Small intestine (tissue), 7 donors: ENCODE results near the gene KCNE2. TPM values are rescaled to one million over a fixed set of nuclear protein-coding genes. Genes with fewer than 3 reads are reported as not detected.

Experiments used
- DNase-seq, 2 donors: peaks; one replicate each; pipeline versions ENCODE4 v3.0.0 to v3.0.0-alpha.2; 2013
- FAIRE-seq: peaks from 2 replicates; lab custom pipeline; 2012; peaks lifted over from hg19 to GRCh38; lab: Jason Lieb, UNC
- H3K27ac ChIP-seq, 3 donors: one replicate each; pipeline ENCODE4 v1.5.1; 2013; ENCODE audit warnings: low read length in 2 of 3, mild to moderate bottlenecking in 2 of 3, control low read depth in 1 of 3, inconsistent platforms in 1 of 3, low read depth in 1 of 3, moderate library complexity in 1 of 3
- H3K27me3 ChIP-seq, 3 donors: one replicate each; pipeline ENCODE4 v1.6.1; 2013; ENCODE audit warnings: low read length in 3 of 3, inconsistent platforms in 1 of 3; ENCODE audit not compliant: control insufficient read depth in 3 of 3, insufficient read depth in 3 of 3
- H3K36me3 ChIP-seq, 3 donors: one replicate each; pipeline ENCODE4 v1.6.1; 2013; ENCODE audit warnings: low read length in 3 of 3, inconsistent platforms in 1 of 3, low read depth in 1 of 3, mild to moderate bottlenecking in 1 of 3, moderate library complexity in 1 of 3; ENCODE audit not compliant: control insufficient read depth in 3 of 3, insufficient read depth in 2 of 3
- H3K4me1 ChIP-seq, 3 donors: one replicate each; pipeline ENCODE4 v1.6.1; 2013; ENCODE audit warnings: low read length in 2 of 3, inconsistent platforms in 1 of 3, low read depth in 1 of 3, mild to moderate bottlenecking in 1 of 3, moderate library complexity in 1 of 3; ENCODE audit not compliant: control insufficient read depth in 3 of 3, insufficient read depth in 2 of 3
- H3K4me3 ChIP-seq, 3 donors: one replicate each; pipeline ENCODE4 v1.5.1; 2013; ENCODE audit warnings: low read length in 3 of 3, control low read depth in 1 of 3, inconsistent platforms in 1 of 3, low read depth in 1 of 3, mild to moderate bottlenecking in 1 of 3, moderate library complexity in 1 of 3
- H3K9me3 ChIP-seq, 2 donors: one replicate each; pipeline ENCODE4 v1.6.1; 2013; ENCODE audit warnings: low read depth in 1 of 2, low read length in 1 of 2; ENCODE audit not compliant: control insufficient read depth in 2 of 2, insufficient read depth in 1 of 2
- WGBS, 3 donors: extraction: QIAGEN DNeasy Blood & Tissue Kit; methylation state at CpG; one replicate each; pipeline ENCODE4 v1.1.7; 2013; 5-methylcytosine and 5-hydroxymethylcytosine counted together
- polyA plus RNA-seq, 4 donors: library from polyadenylated mRNA; stranded (reverse) in 3 of 4; unstranded in 1 of 4; fragments of 200-250 nt in 3 of 4; fragments of 120-200 nt in 1 of 4; gene quantifications; one replicate each; pipeline versions ENCODE4 v1.2.1 to v1.2.3, GENCODE V29; 2013
- donor health status: healthy with polysubstance abuse.
- donor health status: control.
- donor health status: control.
- donor health status: Bipolar disorder and iron deficiency.
- donor health status: healthy.

Gene KCNE2
- polyA plus RNA-seq, 4 donors = 0.16 to 0.52 TPM; not detected in 2

- FAIRE-seq (no peak), DNase-seq (no peak)
- Histone ChIP-seq H3K4me3 (no peak overlapping the region), H3K27me3 (no peaks in the 10 kb centered on the region), H3K9me3 (no peaks in the 10 kb centered on the region), H3K4me1 (peaks cover 0 to 10% (median 0%) of the 10 kb centered on the region in 3 donors), H3K27ac (peak overlapping the region in 1 of 3 donors; percentile 41), H3K36me3 (no peaks in the 10 kb centered on the region)
- WGBS, 3 donors = 35 to 66% (median 52%) methylated on average over 5 of the region's 5 CpGs
These were observed 27.6 kb upstream of the KCNE2 start for GRCh38 chr21:34336245-34336644.

GRCh38 chr21:34336756-34337391 lies 26.9 kb upstream of the KCNE2 start:
- no peaks in the 10 kb centered on the region for H3K27me3 ChIP-seq
- FAIRE-seq = no peak
- H3K4me3 ChIP-seq = no peak overlapping the region
- peak overlapping the region in 1 of 3 donors; percentile 75 for H3K27ac ChIP-seq
- H3K4me1 ChIP-seq = peaks cover 0 to 10% (median 0%) of the 10 kb centered on the region in 3 donors
- no peaks in the 10 kb centered on the region for H3K36me3 ChIP-seq
- WGBS, 3 donors = 35 to 57% (median 51%) methylated on average over 13 of the region's 13 CpGs
- peak; percentile 79 to 86 for DNase-seq
- H3K9me3 ChIP-seq = no peaks in the 10 kb centered on the region

GRCh38 chr21:34337741-34338140 lies 26.1 kb upstream of the KCNE2 start:
- H3K9me3 ChIP-seq = no peaks in the 10 kb centered on the region
- H3K4me1 ChIP-seq = peaks cover 0 to 10% (median 0%) of the 10 kb centered on the region in 3 donors
- H3K36me3 ChIP-seq = no peaks in the 10 kb centered on the region
- DNase-seq (no peak), FAIRE-seq (no peak)
- no peak overlapping the region for H3K4me3 ChIP-seq
- WGBS, 3 donors = 51 to 73% (median 59%) methylated on average over 6 of the region's 6 CpGs
- no peaks in the 10 kb centered on the region for H3K27me3 ChIP-seq
- H3K27ac ChIP-seq = no peak overlapping the region

GRCh38 chr21:34338226-34338625 lies 25.6 kb upstream of the KCNE2 start:
- no peak for DNase-seq
- Histone ChIP-seq H3K36me3 (no peaks in the 10 kb centered on the region), H3K4me3 (no peak overlapping the region), H3K4me1 (peaks cover 0 to 10% (median 0%) of the 10 kb centered on the region in 3 donors), H3K27me3 (no peaks in the 10 kb centered on the region), H3K27ac (no peak overlapping the region), H3K9me3 (no peaks in the 10 kb centered on the region)
- WGBS, 3 donors = 93 to 95% (median 95%) methylated on average over 8 of the region's 8 CpGs
- FAIRE-seq = no peak

GRCh38 chr21:34340061-34340460 lies 23.7 kb upstream of the KCNE2 start:
- FAIRE-seq = no peak

GRCh38 chr21:34342476-34342875 lies 21.3 kb upstream of the KCNE2 start:
- Histone ChIP-seq H3K4me3 (no peak overlapping the region), H3K36me3 (no peaks in the 10 kb centered on the region), H3K27me3 (no peaks in the 10 kb centered on the region), H3K4me1 (no peaks in the 10 kb centered on the region), H3K27ac (no peak overlapping the region), H3K9me3 (no peaks in the 10 kb centered on the region)
- no peak for FAIRE-seq
- 83 to 90% (median 87%) methylated on average over 5 of the region's 5 CpGs for WGBS, 3 donors
- DNase-seq = no peak

More at GRCh38 chr21:34340061-34340460, 23.7 kb upstream of the KCNE2 start:
- Histone ChIP-seq H3K36me3 (no peaks in the 10 kb centered on the region), H3K27ac (no peak overlapping the region), H3K4me1 (peaks cover 0 to 10% (median 0%) of the 10 kb centered on the region in 3 donors), H3K27me3 (no peaks in the 10 kb centered on the region), H3K9me3 (no peaks in the 10 kb centered on the region), H3K4me3 (no peak overlapping the region)
- whole genome bisulfite sequencing, 3 donors = 57 to 80% (median 78%) methylated on average over 3 of the region's 3 CpGs
- no peak for DNase-seq

- Histone ChIP-seq H3K27ac (no peak overlapping the region), H3K27me3 (no peaks in the 10 kb centered on the region), H3K36me3 (no peaks in the 10 kb centered on the region), H3K4me1 (no peaks in the 10 kb centered on the region), H3K9me3 (no peaks in the 10 kb centered on the region), H3K4me3 (no peak overlapping the region)
- WGBS, 3 donors = 86 to 92% (median 90%) methylated on average over 7 of the region's 7 CpGs
- no peak for FAIRE-seq
- no peak for DNase-seq
These were observed 20.5 kb upstream of the KCNE2 start for GRCh38 chr21:34343347-34343746.

- FAIRE-seq (no peak), DNase-seq (no peak)
- no peaks in the 10 kb centered on the region for H3K9me3 ChIP-seq
- H3K36me3 ChIP-seq = no peaks in the 10 kb centered on the region
- no peak overlapping the region for H3K4me3 ChIP-seq
- 87 to 88% (median 88%) methylated on average over 14 of the region's 14 CpGs for WGBS, 3 donors
- no peaks in the 10 kb centered on the region for H3K4me1 ChIP-seq
- no peak overlapping the region for H3K27ac ChIP-seq
- no peaks in the 10 kb centered on the region for H3K27me3 ChIP-seq
These were observed 19.9 kb upstream of the KCNE2 start for GRCh38 chr21:34343838-34344381.
